HG03108 (cell line): ENCODE results near the gene SAMD11.

ENCODE experiments used
- ATAC-seq: cut with Tn5 transposase; IDR thresholded peaks from one replicate; pipeline ENCODE4 v1.9.1; 2021; ENCODE audit warnings: moderate library complexity; ENCODE audit not compliant: unreplicated experiment

SAMD11 gene

GRCh38 chr1:904310-904950 is 19.3 kb upstream of the SAMD11 start:
- no peak for ATAC-seq

GRCh38 chr1:905071-905749 is 18.5 kb upstream of the SAMD11 start:
- ATAC-seq = no peak

GRCh38 chr1:905811-906599 is 17.7 kb upstream of the SAMD11 start:
- ATAC-seq = no peak

GRCh38 chr1:906600-907420 is 16.9 kb upstream of the SAMD11 start:
- ATAC-seq = peak; percentile 38

GRCh38 chr1:907611-908451 is 15.9 kb upstream of the SAMD11 start:
- no peak for ATAC-seq

- ATAC-seq = no peak
Observed at GRCh38 chr1:908661-909060, 15.1 kb upstream of the SAMD11 start.

GRCh38 chr1:909861-910310 is 13.8 kb upstream of the SAMD11 start:
- no peak for ATAC-seq

- no peak for ATAC-seq
Observed at GRCh38 chr1:910311-910880, 13.3 kb upstream of the SAMD11 start.

GRCh38 chr1:910881-911721 is 12.6 kb upstream of the SAMD11 start:
- no peak for ATAC-seq

GRCh38 chr1:911875-912739 is 11.6 kb upstream of the SAMD11 start:
- ATAC-seq = no peak

- ATAC-seq = no peak
Observed at GRCh38 chr1:912740-913301, 10.9 kb upstream of the SAMD11 start.

GRCh38 chr1:913491-914130 is 10.1 kb upstream of the SAMD11 start:
- no peak for ATAC-seq

- no peak for ATAC-seq
Observed at GRCh38 chr1:914131-914890, 9.4 kb upstream of the SAMD11 start.

GRCh38 chr1:914891-915280 is 8.8 kb upstream of the SAMD11 start:
- no peak for ATAC-seq

- ATAC-seq = no peak
Observed at GRCh38 chr1:915295-916172, 8.2 kb upstream of the SAMD11 start.
